Heart right ventricle (tissue), 16 donors: ENCODE measurements around the gene TCL1B. TPM values are rescaled to one million over a fixed set of nuclear protein-coding genes. Genes with fewer than 3 reads are reported as not detected.

Experiments
- ATAC-seq, 8 donors: fragments of 200-7000 bp; cut with Tn5 transposase; one replicate each; pipeline ENCODE4 v1.9.1; 2020; ENCODE audit warnings: mild to moderate bottlenecking in 8 of 8, moderate library complexity in 8 of 8, moderate number of reproducible peaks in 1 of 8
- DNase-seq, 2 donors: peaks; one replicate each; pipeline ENCODE4 v3.0.0-alpha.2; 2020
- H3K27ac ChIP-seq, 10 donors: fragments of 200-600 bp; sonication (generic) in 2 of 10; one replicate each; pipeline versions ENCODE4 v1.5.0 to v1.8.0; 2020 to 2022; ENCODE audit warnings: mild to moderate bottlenecking in 3 of 10
- H3K27me3 ChIP-seq, 7 donors: fragments of 200-600 bp; one replicate each; pipeline ENCODE4 v1.8.0; 2021 to 2022; ENCODE audit warnings: mild to moderate bottlenecking in 2 of 7
- H3K36me3 ChIP-seq, 9 donors: fragments of 200-600 bp; sonication (generic) in 1 of 9; one replicate each; pipeline versions ENCODE4 v1.5.0 to v1.8.0; 2020 to 2022; ENCODE audit warnings: mild to moderate bottlenecking in 2 of 9
- H3K4me1 ChIP-seq, 9 donors: fragments of 200-600 bp; sonication (generic) in 1 of 9; one replicate each; pipeline versions ENCODE4 v1.5.0 to v1.8.0; 2020 to 2022; ENCODE audit warnings: mild to moderate bottlenecking in 4 of 9
- H3K4me3 ChIP-seq, 10 donors: fragments of 200-600 bp; sonication (generic) in 2 of 10; one replicate each; pipeline versions ENCODE4 v1.5.0 to v1.8.0; 2020 to 2022; ENCODE audit warnings: mild to moderate bottlenecking in 7 of 10, moderate library complexity in 2 of 10
- H3K9me3 ChIP-seq, 11 donors: fragments of 200-600 bp in 10 of 11; sonication (generic) in 2 of 11; one replicate each; pipeline versions ENCODE4 v1.5.0 to v1.8.0; 2013 to 2022; ENCODE audit warnings: mild to moderate bottlenecking in 2 of 11, control low read depth in 1 of 11, moderate library complexity in 1 of 11
- WGBS, 2 donors: extraction: QIAGEN DNeasy Blood & Tissue Kit; methylation state at CpG; one replicate each; pipeline ENCODE4 v1.1.7; 2013; ENCODE audit warnings: inconsistent platforms in 1 of 2; 5-methylcytosine and 5-hydroxymethylcytosine counted together
- intact Hi-C, 10 donors: fragments of 100-400 bp; cut with DNase I; formaldehyde crosslinking; loops; one replicate each; pipeline versions ENCODE4 v1.11.1 to v1.14.2; 2022
- polyA plus RNA-seq, 2 donors: library from polyadenylated mRNA; stranded (reverse); fragments of 200-250 nt; gene quantifications; one replicate each; pipeline ENCODE4 v1.2.3, GENCODE V29; 2013
- total RNA-seq, 10 donors: library from RNA; stranded (reverse); fragmentation: NEBNext Ultra II Directional in 3 of 10; extraction: Animal tissue kit (Norgen Biotek cat#: 25700) in 3 of 10; gene quantifications; one replicate each; pipeline versions ENCODE4 v1.2.1 to v1.2.4, GENCODE V29; 2021 to 2023
- TF ChIP-seq, protein P1 (sequence below), 9 donors: fragments of 200-600 bp; sonication (generic) in 2 of 9; IDR thresholded peaks; one replicate each; pipeline versions ENCODE4 v1.5.0 to v1.8.0; 2021 to 2022; ENCODE audit warnings: antibody characterized with exemption in 9 of 9, mild to moderate bottlenecking in 5 of 9, moderate library complexity in 1 of 9
- donor health status: Arrhythmogenic right ventricular cardiomyopathy.
- donor health status: ischemic (EF 13 %, LVEDD 7.1; RV severe dilation, severe dysfunction).
- donor health status: healthy with polysubstance abuse.
- donor health status: DM: no; HTN: yes; CAD: no.
- donor health status: DM: no; HTN: no; CAD: no.
- donor health status: ischemic (EF 25% LVEDD 6.9; RV normal size, moderate dysfunction).
- donor health status: ischemic (EF 25% LVEDD 5.7; RV mildly dilated, moderate dysfunction).
- donor health status: healthy.
- donor health status: DM: yes; HTN: yes; CAD: no.
- donor health status: Ischemic cardiomyopathy.
- donor health status: ischemic (EF 35%, LVEDD 5.7; RV mildly dilated, moderate dysfunction).
- donor health status: nonischemic (EF 11% LVEDD 7.7; RV severe dilation, severe dysfunction).
- donor health status: DM: yes; HTN: yes; CAD: no.
- donor health status: PGD.
- donor health status: ischemic (EF 29% LVEDD 5.4; RV normal size, mild dysfunction).
- donor health status: nonischemic (EF 23%, LVEDD 6.1; RV moderate dilation, normal function).

Gene TCL1B
- total and polyA plus RNA-seq, 12 donors = not detected

DNA sequence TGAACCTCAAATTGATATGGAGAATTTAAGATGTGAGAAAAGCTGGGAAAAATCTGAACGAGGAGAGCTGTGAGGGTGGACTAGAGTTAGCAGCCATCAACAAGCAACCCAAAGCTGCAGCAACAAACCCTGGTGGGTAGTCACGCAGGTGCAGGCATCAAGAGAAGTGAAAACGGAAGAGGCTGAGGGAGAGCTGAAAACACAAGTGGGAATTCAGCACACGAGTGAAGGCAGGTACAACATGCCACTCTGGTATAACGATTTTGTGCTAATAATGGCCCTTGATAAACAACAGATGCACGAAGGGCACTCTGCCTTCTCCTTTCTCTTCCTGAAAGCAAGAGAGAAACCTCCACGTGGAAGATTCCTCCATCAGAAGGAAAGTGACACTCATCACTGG lies 11.5 kb downstream of the TCL1B start:
- DNase-seq (no peak), ATAC-seq (no peak)
- H3K27me3 ChIP-seq = peaks cover 0 to 78% (median 51%) of the 10 kb centered on the region in 7 donors

GRCh38 chr14:95698287-95698686 lies 12.1 kb downstream of the TCL1B start:
- Histone ChIP-seq H3K9me3 (no peaks in the 10 kb centered on the region), H3K27me3 (peaks cover 0 to 79% (median 50%) of the 10 kb centered on the region in 7 donors), H3K36me3 (no peaks in the 10 kb centered on the region), H3K4me1 (no peaks in the 10 kb centered on the region), H3K4me3 (no peak overlapping the region), H3K27ac (no peak overlapping the region)
- ATAC-seq (no peak), DNase-seq (no peak)
- intact Hi-C loops = no loop called here
- TF ChIP-seq, protein P1, sequence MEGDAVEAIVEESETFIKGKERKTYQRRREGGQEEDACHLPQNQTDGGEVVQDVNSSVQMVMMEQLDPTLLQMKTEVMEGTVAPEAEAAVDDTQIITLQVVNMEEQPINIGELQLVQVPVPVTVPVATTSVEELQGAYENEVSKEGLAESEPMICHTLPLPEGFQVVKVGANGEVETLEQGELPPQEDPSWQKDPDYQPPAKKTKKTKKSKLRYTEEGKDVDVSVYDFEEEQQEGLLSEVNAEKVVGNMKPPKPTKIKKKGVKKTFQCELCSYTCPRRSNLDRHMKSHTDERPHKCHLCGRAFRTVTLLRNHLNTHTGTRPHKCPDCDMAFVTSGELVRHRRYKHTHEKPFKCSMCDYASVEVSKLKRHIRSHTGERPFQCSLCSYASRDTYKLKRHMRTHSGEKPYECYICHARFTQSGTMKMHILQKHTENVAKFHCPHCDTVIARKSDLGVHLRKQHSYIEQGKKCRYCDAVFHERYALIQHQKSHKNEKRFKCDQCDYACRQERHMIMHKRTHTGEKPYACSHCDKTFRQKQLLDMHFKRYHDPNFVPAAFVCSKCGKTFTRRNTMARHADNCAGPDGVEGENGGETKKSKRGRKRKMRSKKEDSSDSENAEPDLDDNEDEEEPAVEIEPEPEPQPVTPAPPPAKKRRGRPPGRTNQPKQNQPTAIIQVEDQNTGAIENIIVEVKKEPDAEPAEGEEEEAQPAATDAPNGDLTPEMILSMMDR (IDR thresholded peaks at IDR 0.05) = no peak

More for the DNA sequence above, 11.5 kb downstream of the TCL1B start:
- H3K4me3 ChIP-seq = no peak overlapping the region
- no peaks in the 10 kb centered on the region for H3K4me1 ChIP-seq
- 51 to 54% methylated on average over 7 of the region's 7 CpGs for WGBS, 2 donors
- no peaks in the 10 kb centered on the region for H3K36me3 ChIP-seq
- TF ChIP-seq, protein P1 (IDR thresholded peaks at IDR 0.05) = no peak
- H3K9me3 ChIP-seq = no peaks in the 10 kb centered on the region
- intact Hi-C loops = no loop called here
- no peak overlapping the region for H3K27ac ChIP-seq

DNA sequence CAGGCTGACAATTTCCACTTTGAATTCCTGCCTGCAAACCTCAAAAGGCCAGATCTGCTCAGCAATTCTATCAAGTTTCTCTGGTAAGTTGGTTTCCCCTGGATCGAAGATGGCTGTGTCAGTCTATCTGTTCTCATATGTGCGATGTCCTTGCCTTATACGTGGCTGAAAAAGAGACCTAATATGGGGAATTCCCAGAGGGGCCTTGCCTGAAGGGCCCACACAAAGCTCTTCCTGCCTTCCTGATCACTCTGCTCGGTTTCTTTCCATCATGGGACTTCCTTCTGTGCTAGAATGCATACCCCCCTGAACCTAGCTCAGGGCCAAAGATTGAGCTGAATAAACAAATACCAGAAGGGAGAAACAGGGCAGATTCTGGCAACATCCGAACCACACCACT lies 13.2 kb downstream of the TCL1B start:
- intact Hi-C loops = no loop called here
- Histone ChIP-seq H3K4me3 (no peak overlapping the region), H3K36me3 (no peaks in the 10 kb centered on the region), H3K9me3 (no peaks in the 10 kb centered on the region), H3K27ac (no peak overlapping the region), H3K27me3 (peaks cover 0 to 78% (median 57%) of the 10 kb centered on the region in 7 donors), H3K4me1 (no peaks in the 10 kb centered on the region)
- TF ChIP-seq, protein P1 (IDR thresholded peaks at IDR 0.05) = no peak
- DNase-seq (no peak), ATAC-seq (no peak)
- 46 to 57% methylated on average over 5 of the region's 5 CpGs for WGBS, 2 donors

DNA sequence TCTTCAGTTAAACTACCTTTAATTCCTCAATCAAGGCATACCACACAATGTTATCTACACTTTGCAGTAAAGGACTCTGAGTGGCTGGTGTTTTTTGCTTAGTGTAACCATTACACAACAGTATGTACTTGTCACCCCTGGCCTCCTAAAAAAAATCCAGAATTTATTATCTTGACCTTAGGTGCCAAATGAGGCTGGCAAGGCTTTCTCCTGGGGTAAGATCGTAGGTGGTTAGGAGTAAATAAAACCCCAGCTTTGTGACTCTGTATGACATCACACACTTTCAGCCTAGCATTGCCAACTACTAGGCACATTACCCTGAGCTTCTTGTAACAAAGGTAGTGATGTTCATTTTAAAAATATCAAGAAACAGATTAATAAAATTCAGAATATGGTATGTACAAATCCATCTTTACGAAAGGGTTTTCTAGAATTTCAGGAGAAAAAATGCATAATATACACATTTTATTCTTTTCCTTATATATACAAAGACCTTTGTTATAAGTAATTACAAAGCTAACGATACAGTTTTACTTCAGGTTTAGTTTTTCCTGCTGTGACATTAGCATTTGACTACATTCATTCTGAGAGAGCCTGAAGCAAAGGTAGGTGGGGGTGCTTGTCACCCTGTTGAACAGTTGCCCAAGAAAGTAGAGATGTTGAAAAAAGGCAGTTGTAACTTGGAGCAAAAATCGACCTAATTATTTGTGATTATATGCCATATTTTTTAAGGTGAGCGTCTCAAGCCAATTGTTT lies 14.2 kb downstream of the TCL1B start:
- no peak for ATAC-seq
- intact Hi-C loops = no loop called here

More for the DNA sequence above, 14.2 kb downstream of the TCL1B start:
- H3K4me3 ChIP-seq = no peak overlapping the region
- no peak for DNase-seq
- peaks cover 0 to 79% (median 63%) of the 10 kb centered on the region in 7 donors for H3K27me3 ChIP-seq
- 42 to 55% methylated on average over 5 of the region's 5 CpGs for WGBS, 2 donors
- H3K27ac ChIP-seq = no peak overlapping the region
- H3K4me1 ChIP-seq = no peaks in the 10 kb centered on the region
- H3K9me3 ChIP-seq = no peaks in the 10 kb centered on the region
- no peaks in the 10 kb centered on the region for H3K36me3 ChIP-seq
- TF ChIP-seq, protein P1 (IDR thresholded peaks at IDR 0.05) = no peak
